Uterus (tissue), 2 donors: ENCODE measurements around the gene LCN10.

Experiments
- POLR2A ChIP-seq, 2 donors: fragments of 450-650 bp; IDR thresholded peaks; one replicate each; pipeline ENCODE4 v1.6.1; 2016; ENCODE audit warnings: antibody characterized with exemption in 2 of 2, mild to moderate bottlenecking in 1 of 2, moderate library complexity in 1 of 2
- TF ChIP-seq, protein P1 (sequence below), 4 experiments: fragments of 200-600 bp in 2 of 4; fragments of 450-650 bp in 2 of 4; sonication (generic) in 2 of 4; IDR thresholded peaks; one replicate each; pipeline ENCODE4 v1.5.1; 2016 to 2019; ENCODE audit warnings: antibody characterized with exemption in 4 of 4, mild to moderate bottlenecking in 2 of 4, moderate library complexity in 1 of 4

DNA sequence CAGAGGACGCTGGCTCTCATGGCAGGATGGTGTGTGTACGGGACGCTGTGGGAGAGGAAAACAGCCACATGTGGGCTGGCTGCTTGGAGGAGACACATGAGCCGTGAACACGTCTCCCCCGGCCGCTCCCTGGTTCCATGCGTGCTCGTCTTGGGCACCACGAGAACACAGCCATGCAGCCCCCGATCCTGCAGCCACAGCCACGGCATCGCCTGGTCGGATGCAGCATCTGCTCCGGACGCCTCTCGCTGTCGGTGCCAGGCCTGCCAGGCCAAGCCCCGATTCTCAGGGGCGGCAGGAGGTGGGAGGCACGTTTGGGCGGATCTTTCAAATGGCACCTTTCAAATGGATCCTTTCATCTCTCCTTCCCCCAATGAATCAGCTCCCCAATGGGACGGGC, 3.2 kb downstream of the LCN10 start:
- TF ChIP-seq, protein P1, sequence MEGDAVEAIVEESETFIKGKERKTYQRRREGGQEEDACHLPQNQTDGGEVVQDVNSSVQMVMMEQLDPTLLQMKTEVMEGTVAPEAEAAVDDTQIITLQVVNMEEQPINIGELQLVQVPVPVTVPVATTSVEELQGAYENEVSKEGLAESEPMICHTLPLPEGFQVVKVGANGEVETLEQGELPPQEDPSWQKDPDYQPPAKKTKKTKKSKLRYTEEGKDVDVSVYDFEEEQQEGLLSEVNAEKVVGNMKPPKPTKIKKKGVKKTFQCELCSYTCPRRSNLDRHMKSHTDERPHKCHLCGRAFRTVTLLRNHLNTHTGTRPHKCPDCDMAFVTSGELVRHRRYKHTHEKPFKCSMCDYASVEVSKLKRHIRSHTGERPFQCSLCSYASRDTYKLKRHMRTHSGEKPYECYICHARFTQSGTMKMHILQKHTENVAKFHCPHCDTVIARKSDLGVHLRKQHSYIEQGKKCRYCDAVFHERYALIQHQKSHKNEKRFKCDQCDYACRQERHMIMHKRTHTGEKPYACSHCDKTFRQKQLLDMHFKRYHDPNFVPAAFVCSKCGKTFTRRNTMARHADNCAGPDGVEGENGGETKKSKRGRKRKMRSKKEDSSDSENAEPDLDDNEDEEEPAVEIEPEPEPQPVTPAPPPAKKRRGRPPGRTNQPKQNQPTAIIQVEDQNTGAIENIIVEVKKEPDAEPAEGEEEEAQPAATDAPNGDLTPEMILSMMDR (IDR thresholded peaks at IDR 0.05): no peak
- TF ChIP-seq POLR2A (IDR thresholded peaks at IDR 0.05): no peak
